CD14-positive monocyte (primary cell): Measurements from ENCODE around the gene THRSP. TPM values are rescaled to one million over a fixed set of nuclear protein-coding genes. Genes with fewer than 3 reads are reported as not detected.

Experiments
- DNase-seq, 3 donors: peaks; one replicate each; pipeline ENCODE4 v3.0.0-alpha.2; 2011 to 2022
- H2AFZ ChIP-seq: 2 replicates; pipeline ENCODE4 v1.6.0; 2012; ENCODE audit warnings: mild to moderate bottlenecking, low read depth, low read length, inconsistent platforms; ENCODE audit not compliant: insufficient read depth, poor library complexity, severe bottlenecking
- H3K27ac ChIP-seq, 2 donors: 1 replicate in 1 of 2; 2 replicates in 1 of 2; pipeline ENCODE4 v1.5.1; 2012 to 2013; ENCODE audit warnings: low read length in 2 of 2, control low read depth in 1 of 2, inconsistent platforms in 1 of 2, low read depth in 1 of 2, mild to moderate bottlenecking in 1 of 2
- H3K27me3 ChIP-seq, 2 donors: one replicate each; pipeline versions ENCODE4 v1.6.0 to v1.6.1; 2011 to 2013; ENCODE audit warnings: low read length in 2 of 2; ENCODE audit not compliant: control insufficient read depth in 2 of 2, insufficient read depth in 2 of 2
- H3K36me3 ChIP-seq, 2 donors: replicated peaks in 1 of 2; 1 replicate in 1 of 2; 2 replicates in 1 of 2; pipeline versions ENCODE4 v1.5.1 to v1.6.1; 2012 to 2013; ENCODE audit warnings: low read length in 2 of 2, control low read depth in 1 of 2, inconsistent platforms in 1 of 2, mild to moderate bottlenecking in 1 of 2; ENCODE audit not compliant: insufficient read depth in 2 of 2, control insufficient read depth in 1 of 2
- H3K4me1 ChIP-seq, 2 donors: 1 replicate in 1 of 2; 2 replicates in 1 of 2; pipeline versions ENCODE4 v1.5.1 to v1.6.1; 2012 to 2013; ENCODE audit warnings: low read length in 2 of 2, control low read depth in 1 of 2, inconsistent platforms in 1 of 2, mild to moderate bottlenecking in 1 of 2, moderate library complexity in 1 of 2; ENCODE audit not compliant: insufficient read depth in 2 of 2, control insufficient read depth in 1 of 2
- H3K4me2 ChIP-seq: replicated peaks from 2 replicates; pipeline ENCODE3; 2012; ENCODE audit warnings: low read length, moderate library complexity, mild to moderate bottlenecking; ENCODE audit not compliant: poor library complexity, severe bottlenecking; ENCODE audit errors: extremely low read depth
- H3K4me3 ChIP-seq, 3 experiments: fragments of 200-600 bp in 1 of 3; sonication (generic) in 1 of 3; replicated peaks in 1 of 3; 1 replicate in 2 of 3; 2 replicates in 1 of 3; pipeline ENCODE4 v1.5.1; 2011 to 2013; ENCODE audit warnings: low read length in 3 of 3, mild to moderate bottlenecking in 3 of 3, control low read depth in 2 of 3, low read depth in 2 of 3, inconsistent platforms in 1 of 3, moderate library complexity in 1 of 3
- H3K79me2 ChIP-seq: 2 replicates; pipeline ENCODE4 v1.6.0; 2012; ENCODE audit warnings: mild to moderate bottlenecking, control low read depth, inconsistent platforms, low read length, moderate library complexity; ENCODE audit not compliant: insufficient read depth
- H3K9ac ChIP-seq: 2 replicates; pipeline ENCODE4 v1.6.0; 2017; ENCODE audit warnings: low read length, mild to moderate bottlenecking; ENCODE audit not compliant: insufficient read depth, poor library complexity, severe bottlenecking
- H3K9me3 ChIP-seq, 2 donors: replicated peaks in 1 of 2; 1 replicate in 1 of 2; 2 replicates in 1 of 2; pipeline versions ENCODE4 v1.5.1 to v1.6.1; 2012 to 2013; ENCODE audit warnings: low read length in 2 of 2, control low read depth in 1 of 2; ENCODE audit not compliant: control insufficient read depth in 1 of 2, insufficient read depth in 1 of 2
- H4K20me1 ChIP-seq: 2 replicates; pipeline ENCODE4 v1.6.0; 2012; ENCODE audit warnings: mild to moderate bottlenecking, low read length, control low read depth, moderate library complexity; ENCODE audit not compliant: insufficient read depth
- H3K27ac Mint-ChIP-seq, 7 donors: one replicate each; pipeline ENCODE4 v1.8.0; 2020; ENCODE audit warnings: mild to moderate bottlenecking in 7 of 7, mixed read lengths in 7 of 7, moderate library complexity in 6 of 7, inconsistent platforms in 2 of 7
- H3K27me3 Mint-ChIP-seq, 3 donors: one replicate each; pipeline ENCODE4 v1.8.0; 2021 to 2022; ENCODE audit warnings: low read depth in 3 of 3, mild to moderate bottlenecking in 3 of 3, mixed read lengths in 3 of 3, moderate library complexity in 3 of 3, inconsistent platforms in 1 of 3
- H3K36me3 Mint-ChIP-seq, 2 donors: one replicate each; pipeline ENCODE4 v1.8.0; 2020; ENCODE audit warnings: mixed read lengths in 2 of 2, inconsistent platforms in 1 of 2, mild to moderate bottlenecking in 1 of 2
- H3K4me1 Mint-ChIP-seq: one replicate; pipeline ENCODE4 v1.8.0; 2020; ENCODE audit warnings: mild to moderate bottlenecking, mixed read lengths
- H3K4me3 Mint-ChIP-seq, 2 donors: one replicate each; pipeline ENCODE4 v1.8.0; 2020; ENCODE audit warnings: mild to moderate bottlenecking in 2 of 2, mixed read lengths in 2 of 2, moderate library complexity in 1 of 2
- H3K9me3 Mint-ChIP-seq, 7 donors: one replicate each; pipeline ENCODE4 v1.8.0; 2020 to 2022; ENCODE audit warnings: mixed read lengths in 7 of 7, mild to moderate bottlenecking in 6 of 7, moderate library complexity in 6 of 7, inconsistent platforms in 2 of 7
- CTCF ChIP-seq: fragments of 200-600 bp; IDR thresholded peaks from one replicate; pipeline ENCODE4 v1.8.0; 2022; ENCODE audit warnings: antibody characterized with exemption, mild to moderate bottlenecking
- WGBS: methylation state at CpG from one replicate; pipeline ENCODE4 v1.1.5; 2013; ENCODE audit warnings: missing lambda C conversion rate; ENCODE audit not compliant: insufficient coverage; 5-methylcytosine and 5-hydroxymethylcytosine counted together
- intact Hi-C, 2 donors: fragments of 100-400 bp; cut with micrococcal nuclease; formaldehyde crosslinking; loops; one replicate each; pipeline versions ENCODE4 v1.15.0 to v1.15.1; 2023
- polyA plus RNA-seq, 3 donors: library from polyadenylated mRNA; depleted of rRNA in 1 of 3; unstranded in 2 of 3; stranded (reverse) in 1 of 3; fragments of 300-500 nt in 2 of 3; fragments of >200 nt in 1 of 3; fragmentation: Illumina TruSeq in 2 of 3; gene quantifications; 1 replicate in 2 of 3; 2 replicates in 1 of 3; pipeline ENCODE4 v1.2.3, GENCODE V29; 2012 to 2021

THRSP gene
- polyA plus RNA-seq, 3 donors: not detected

DNA sequence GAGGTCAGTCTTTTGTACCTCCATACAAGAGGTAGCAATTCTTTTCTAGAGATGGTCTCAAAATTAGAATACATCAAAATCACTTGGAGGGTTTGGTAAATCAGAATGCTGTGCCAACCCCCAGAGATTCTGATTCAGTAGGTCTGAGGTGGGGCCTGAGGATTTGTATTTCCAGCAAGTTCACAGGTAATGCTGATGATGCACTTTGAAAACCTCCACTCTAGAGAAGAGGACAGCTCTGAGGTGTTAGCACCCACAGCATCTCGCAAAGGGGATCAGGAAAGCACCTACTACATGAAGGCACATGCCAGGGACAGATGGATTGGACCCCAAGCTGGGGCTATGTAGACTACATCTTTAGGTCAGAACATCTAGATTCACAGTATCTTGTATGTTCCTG lies 47.8 kb upstream of the THRSP start:
- H3K9ac ChIP-seq: no peak overlapping the region
- no peaks in the 10 kb centered on the region for H3K79me2 ChIP-seq
- intact Hi-C loops: no loop called here
- H3K4me1 ChIP-seq: no peaks in the 10 kb centered on the region
- H3K27me3 Mint-ChIP-seq: peaks cover 0 to 5% (median 3%) of the 10 kb centered on the region in 3 donors
- no peak overlapping the region for H3K27ac Mint-ChIP-seq
- H2AFZ ChIP-seq: no peak overlapping the region
- no peak overlapping the region for H3K4me2 ChIP-seq
- DNase-seq: no peak
- TF ChIP-seq CTCF: no peak
- H3K9me3 ChIP-seq: no peaks in the 10 kb centered on the region
- H3K4me3 Mint-ChIP-seq: no peak overlapping the region
- no peaks in the 10 kb centered on the region for H4K20me1 ChIP-seq
- H3K36me3 Mint-ChIP-seq: no peaks in the 10 kb centered on the region
- 100% methylated on average over 1 of the region's 1 CpG for WGBS
- H3K36me3 ChIP-seq: no peaks in the 10 kb centered on the region
- H3K4me3 ChIP-seq: no peak overlapping the region
- no peaks in the 10 kb centered on the region for H3K4me1 Mint-ChIP-seq
- H3K27ac ChIP-seq: no peak overlapping the region
- no peaks in the 10 kb centered on the region for H3K27me3 ChIP-seq
- H3K9me3 Mint-ChIP-seq: no peaks in the 10 kb centered on the region

GRCh38 chr11:78019808-78020207 lies 43.9 kb upstream of the THRSP start:
- H4K20me1 ChIP-seq: no peaks in the 10 kb centered on the region
- TF ChIP-seq CTCF: no peak
- H3K27ac ChIP-seq: no peak overlapping the region
- peaks cover 2 to 15% of the 10 kb centered on the region in 2 donors for H3K27me3 ChIP-seq
- Mint-ChIP-seq H3K4me3 (no peak overlapping the region), H3K27me3 (peaks cover 14 to 28% (median 23%) of the 10 kb centered on the region in 3 donors), H3K9me3 (no peaks in the 10 kb centered on the region), H3K27ac (no peak overlapping the region), H3K36me3 (no peaks in the 10 kb centered on the region), H3K4me1 (peaks cover 9% of the 10 kb centered on the region)
- H2AFZ ChIP-seq: no peak overlapping the region
- H3K79me2 ChIP-seq: no peaks in the 10 kb centered on the region
- H3K9ac ChIP-seq: no peak overlapping the region
- no peak overlapping the region for H3K4me2 ChIP-seq
- intact Hi-C loops: no loop called here
- 73% methylated on average over 4 of the region's 4 CpGs for WGBS
- no peak overlapping the region for H3K4me3 ChIP-seq
- no peaks in the 10 kb centered on the region for H3K36me3 ChIP-seq
- peaks cover 4 to 6% of the 10 kb centered on the region in 2 donors for H3K4me1 ChIP-seq
- no peaks in the 10 kb centered on the region for H3K9me3 ChIP-seq
- DNase-seq: no peak
